HEK293T (cell line): ENCODE measurements around the gene USP1.

Experiments
- FOXA1 ChIP-seq: fragments of 450-650 bp; IDR thresholded peaks from 2 replicates; pipeline ENCODE4 v1.6.1; 2016; ENCODE audit warnings: mild to moderate bottlenecking
- FOXM1 ChIP-seq: fragments of 450-650 bp; IDR thresholded peaks from 2 replicates; pipeline ENCODE4 v1.6.1; 2017; ENCODE audit warnings: mild to moderate bottlenecking, borderline replicate concordance
- SP1 ChIP-seq: fragments of 450-650 bp; IDR thresholded peaks from 2 replicates; pipeline ENCODE4 v1.6.1; 2017
- SUZ12 ChIP-seq: fragments of 450-650 bp; IDR thresholded peaks from 2 replicates; pipeline ENCODE4 v1.6.1; 2016; ENCODE audit warnings: mild to moderate bottlenecking
- ZNF384 ChIP-seq: fragments of 450-650 bp; IDR thresholded peaks from 2 replicates; pipeline ENCODE4 v1.6.1; 2016

DNA sequence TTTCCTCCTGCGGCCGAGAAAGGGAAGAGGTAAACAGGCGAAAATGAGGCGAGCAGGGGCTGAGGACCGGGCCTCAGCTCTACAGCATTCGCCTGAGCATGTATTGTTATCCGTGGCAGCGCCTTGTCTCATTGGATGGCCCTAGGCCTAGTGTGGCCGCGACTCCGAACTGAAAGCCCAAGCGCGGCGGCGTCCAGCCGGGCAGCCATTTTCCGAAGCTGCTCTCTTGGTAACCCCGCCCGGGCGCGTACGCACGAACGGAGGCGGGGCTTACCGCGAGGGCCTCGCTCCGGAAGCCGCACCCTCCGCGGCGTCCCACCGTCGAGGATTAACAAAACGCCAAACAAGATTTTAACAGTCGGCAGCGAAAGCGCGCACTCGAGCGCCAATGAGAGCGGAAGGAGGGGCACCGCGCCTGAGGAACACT lies 797 bp upstream of the USP1 start:
- TF ChIP-seq SP1 (no peak), FOXA1 (no peak), FOXM1 (no peak), SUZ12 (no peak), ZNF384 (no peak)
